ENCODE data around the gene CFAP100. TPM values are rescaled to one million over a fixed set of nuclear protein-coding genes. Genes with fewer than 3 reads are reported as not detected.

Gene CFAP100
- total RNA-seq, 4 donors from 2014 or later = 0.98 to 2.8 TPM; not detected in 2

- no peaks in the 10 kb centered on the region for H3K4me1 ChIP-seq
- no peak overlapping the region for H3K27ac ChIP-seq
- DNase-seq = no peak
- no peak for TF ChIP-seq CTCF (IDR thresholded peaks at IDR 0.05)
- TF ChIP-seq POLR2A (IDR thresholded peaks at IDR 0.05) = no peak
- H3K9me3 ChIP-seq = no peaks in the 10 kb centered on the region
- no peaks in the 10 kb centered on the region for H3K36me3 ChIP-seq
- intact Hi-C loops (cut with DNase I; ENCODE audit: low total_unique reads) = no loop called here
- no peak overlapping the region for H3K4me3 ChIP-seq
- no peaks in the 10 kb centered on the region for H3K27me3 ChIP-seq
Measured at GRCh38 chr3:126417981-126418530, 23.3 kb downstream of the CFAP100 start.

GRCh38 chr3:126418661-126419131 lies 24.0 kb downstream of the CFAP100 start:
- no peaks in the 10 kb centered on the region for H3K27me3 ChIP-seq

GRCh38 chr3:126419151-126419703 lies 24.5 kb downstream of the CFAP100 start:
- H3K36me3 ChIP-seq = no peaks in the 10 kb centered on the region
- H3K9me3 ChIP-seq = no peaks in the 10 kb centered on the region
- no peak for TF ChIP-seq POLR2A (IDR thresholded peaks at IDR 0.05)
- no peak for TF ChIP-seq CTCF (IDR thresholded peaks at IDR 0.05)
- H3K4me3 ChIP-seq = no peak overlapping the region
- no peak overlapping the region for H3K27ac ChIP-seq
- intact Hi-C loops (cut with DNase I; ENCODE audit: low total_unique reads) = no loop called here
- H3K4me1 ChIP-seq = no peaks in the 10 kb centered on the region
- no peaks in the 10 kb centered on the region for H3K27me3 ChIP-seq
- DNase-seq = no peak

More at GRCh38 chr3:126418661-126419131, 24.0 kb downstream of the CFAP100 start:
- TF ChIP-seq CTCF (IDR thresholded peaks at IDR 0.05) = no peak
- no peak for TF ChIP-seq POLR2A (IDR thresholded peaks at IDR 0.05)
- H3K4me1 ChIP-seq = no peaks in the 10 kb centered on the region
- intact Hi-C loops (cut with DNase I; ENCODE audit: low total_unique reads) = no loop called here
- H3K36me3 ChIP-seq = no peaks in the 10 kb centered on the region
- DNase-seq = no peak
- H3K4me3 ChIP-seq = no peak overlapping the region
- H3K27ac ChIP-seq = no peak overlapping the region
- H3K9me3 ChIP-seq = no peaks in the 10 kb centered on the region

DNA sequence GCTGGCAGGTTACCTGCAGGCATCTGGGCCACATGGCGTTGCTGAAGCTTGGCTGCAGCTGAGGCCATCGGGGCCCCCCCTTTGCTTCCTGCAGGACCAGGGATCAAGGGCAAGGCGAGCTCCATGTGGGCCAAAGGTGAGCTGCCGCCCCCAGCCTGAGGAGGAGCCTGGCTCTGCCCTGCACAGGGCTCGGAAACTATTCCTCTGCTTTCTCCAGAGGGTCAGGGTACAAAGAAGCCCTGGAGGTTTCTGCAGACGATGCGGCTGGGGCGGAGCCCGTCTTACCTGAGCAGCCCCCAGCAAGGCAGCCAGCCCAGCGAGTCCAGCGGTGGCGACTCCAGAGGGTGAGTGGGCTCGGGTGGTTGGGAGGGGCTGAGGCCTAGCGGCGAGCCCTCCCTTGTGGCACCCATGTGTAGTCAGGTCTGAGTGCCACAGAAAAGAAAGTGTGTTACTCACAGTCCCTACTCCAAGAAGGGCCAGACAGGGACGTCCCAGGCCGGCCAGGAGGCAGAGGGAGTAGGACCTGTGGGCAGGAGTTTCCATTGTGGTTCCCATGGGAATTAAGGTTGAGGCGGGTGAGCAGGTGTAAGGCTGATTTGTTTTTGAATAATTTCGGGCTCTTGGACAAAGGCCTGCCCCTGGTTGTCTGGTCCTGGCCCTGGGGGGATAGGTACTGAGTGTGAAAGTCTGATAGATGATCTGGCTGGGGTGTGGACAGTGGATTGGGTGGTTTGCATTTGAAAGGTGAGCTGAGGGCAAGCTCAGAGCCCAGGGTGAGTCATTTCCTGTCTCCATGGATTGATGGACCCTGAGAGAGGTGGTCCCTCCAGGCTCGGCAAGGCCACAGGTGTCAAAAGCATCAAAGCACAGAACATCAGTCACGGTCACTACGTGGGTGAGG lies 25.4 kb downstream of the CFAP100 start:
- intact Hi-C loops (cut with DNase I; ENCODE audit: low total_unique reads) = no loop called here
- no peak for DNase-seq
- H3K4me1 ChIP-seq = no peaks in the 10 kb centered on the region

More for the DNA sequence above, 25.4 kb downstream of the CFAP100 start:
- Histone ChIP-seq H3K9me3 (no peaks in the 10 kb centered on the region), H3K36me3 (no peaks in the 10 kb centered on the region), H3K27me3 (no peaks in the 10 kb centered on the region), H3K27ac (no peak overlapping the region), H3K4me3 (no peak overlapping the region)
- TF ChIP-seq POLR2A (IDR thresholded peaks at IDR 0.05) = no peak
- TF ChIP-seq CTCF (IDR thresholded peaks at IDR 0.05) = no peak
